H1 (cell line): ENCODE measurements around the gene INTS15. TPM values are rescaled to one million over a fixed set of nuclear protein-coding genes. Genes with fewer than 3 reads are reported as not detected.

Experiments used
- CTCF ChIA-PET: fragments of 300-600 bp; sonication (Branson Sonifier 250); formaldehyde crosslinking; loops from one replicate; lab custom pipeline; 2021; ENCODE audit not compliant: partially characterized antibody; lab: Charles Lee
- POLR2A ChIA-PET: fragments of 300-600 bp; sonication (Branson Sonifier 250); formaldehyde crosslinking; loops from one replicate; lab custom pipeline; 2021; ENCODE audit warnings: inconsistent platforms; ENCODE audit not compliant: partially characterized antibody; lab: Charles Lee
- DNase-seq, 2 experiments: peaks; one replicate each; pipeline versions ENCODE4 v3.0.0 to v3.0.0-alpha.2; 2010 to 2022; ENCODE audit warnings: low spot score in 2 of 2, low read depth in 1 of 2, mixed read lengths in 1 of 2
- FAIRE-seq: peaks from 2 replicates; lab custom pipeline; 2011; peaks lifted over from hg19 to GRCh38; lab: Jason Lieb, UNC
- H2AFZ ChIP-seq: 2 replicates; pipeline ENCODE4 v1.8.1; 2012; ENCODE audit warnings: low read length, inconsistent platforms
- H2AK5ac ChIP-seq: 2 replicates; pipeline ENCODE4 v1.6.1; 2013; ENCODE audit warnings: low read depth, low read length
- H2BK120ac ChIP-seq: replicated peaks from 2 replicates; pipeline ENCODE3; 2013; ENCODE audit warnings: low read depth, low read length, inconsistent platforms
- H2BK12ac ChIP-seq: 2 replicates; pipeline ENCODE4 v1.6.1; 2013; ENCODE audit warnings: low read depth, low read length
- H2BK15ac ChIP-seq: 2 replicates; pipeline ENCODE4 v1.6.1; 2013; ENCODE audit warnings: low read length
- H2BK20ac ChIP-seq: 2 replicates; pipeline ENCODE4 v1.6.1; 2013; ENCODE audit warnings: low read length
- H2BK5ac ChIP-seq: 2 replicates; pipeline ENCODE4 v1.6.1; 2013; ENCODE audit warnings: low read depth, low read length
- H3K14ac ChIP-seq: 2 replicates; pipeline ENCODE4 v1.6.1; 2013; ENCODE audit warnings: inconsistent platforms; ENCODE audit not compliant: insufficient read length
- H3K18ac ChIP-seq: 2 replicates; pipeline ENCODE4 v1.6.1; 2013; ENCODE audit warnings: low read length; ENCODE audit errors: extremely low read depth
- H3K23ac ChIP-seq: 2 replicates; pipeline ENCODE4 v1.6.1; 2013; ENCODE audit warnings: inconsistent platforms; ENCODE audit not compliant: insufficient read length
- H3K23me2 ChIP-seq: 2 replicates; pipeline ENCODE4 v1.6.1; 2013; ENCODE audit warnings: low read depth, low read length
- H3K27ac ChIP-seq: 2 replicates; pipeline ENCODE4 v1.6.1; 2011; ENCODE audit warnings: low read depth, low read length, inconsistent platforms
- H3K27me3 ChIP-seq, 4 experiments: replicated peaks in 1 of 4; 1 replicate in 1 of 4; 2 replicates in 3 of 4; pipeline versions ENCODE4 v1.6.1 to v1.8.1; 2011 to 2013; ENCODE audit warnings: low read length in 3 of 4, mild to moderate bottlenecking in 3 of 4, inconsistent platforms in 2 of 4, mixed read lengths in 2 of 4, moderate library complexity in 1 of 4; ENCODE audit not compliant: control insufficient read depth in 3 of 4, insufficient read depth in 3 of 4; ENCODE audit errors: extremely low read depth in 1 of 4
- H3K36me3 ChIP-seq, 4 experiments: 2 replicates each; pipeline versions ENCODE4 v1.6.1 to v1.8.1; 2011 to 2013; ENCODE audit warnings: mild to moderate bottlenecking in 4 of 4, low read length in 3 of 4, moderate library complexity in 2 of 4, control low read depth in 1 of 4, inconsistent platforms in 1 of 4; ENCODE audit not compliant: insufficient read depth in 4 of 4, control insufficient read depth in 2 of 4
- H3K4ac ChIP-seq: replicated peaks from 2 replicates; pipeline ENCODE3; 2013; ENCODE audit warnings: low read length, low read depth, mixed read lengths, inconsistent platforms; ENCODE audit not compliant: insufficient read length
- H3K4me1 ChIP-seq, 4 experiments: replicated peaks in 1 of 4; 1 replicate in 1 of 4; 2 replicates in 3 of 4; pipeline versions ENCODE4 v1.6.1 to v1.8.1; 2011 to 2013; ENCODE audit warnings: low read length in 3 of 4, inconsistent platforms in 2 of 4, mixed read lengths in 1 of 4; ENCODE audit not compliant: insufficient read depth in 4 of 4, control insufficient read depth in 3 of 4
- H3K4me2 ChIP-seq, 2 experiments: 2 replicates each; pipeline versions ENCODE4 v1.6.1 to v1.8.1; 2011 to 2013; ENCODE audit warnings: low read depth in 2 of 2, low read length in 2 of 2, control low read depth in 1 of 2, inconsistent platforms in 1 of 2, mild to moderate bottlenecking in 1 of 2; ENCODE audit not compliant: insufficient read depth in 1 of 2
- H3K4me3 ChIP-seq, 4 experiments: fragments of 200-600, 300-600 bp in 1 of 4; sonication (generic), shearing (Covaris generic), sonication (Bioruptor Twin) in 1 of 4; 2 replicates each; pipeline versions ENCODE4 v1.5.1 to v1.8.1; 2011 to 2016; ENCODE audit warnings: low read length in 4 of 4, low read depth in 3 of 4, control low read depth in 2 of 4, inconsistent platforms in 2 of 4, mild to moderate bottlenecking in 2 of 4, mixed read lengths in 1 of 4, moderate library complexity in 1 of 4; ENCODE audit not compliant: insufficient read depth in 2 of 4; ENCODE audit errors: extremely low read depth in 1 of 4
- H3K56ac ChIP-seq: replicated peaks from 2 replicates; pipeline ENCODE3; 2013; ENCODE audit warnings: low read depth, mild to moderate bottlenecking, mixed read lengths, low read length, inconsistent platforms; ENCODE audit not compliant: insufficient read length
- H3K79me1 ChIP-seq: 2 replicates; pipeline ENCODE4 v1.6.1; 2013; ENCODE audit warnings: low read depth, low read length, control low read depth
- H3K79me2 ChIP-seq, 2 experiments: 2 replicates each; pipeline versions ENCODE4 v1.6.1 to v1.8.1; 2012 to 2013; ENCODE audit warnings: low read length in 2 of 2, mild to moderate bottlenecking in 2 of 2, inconsistent platforms in 1 of 2; ENCODE audit not compliant: insufficient read depth in 2 of 2, control insufficient read depth in 1 of 2
- H3K9ac ChIP-seq, 4 experiments: replicated peaks in 1 of 4; 1 replicate in 1 of 4; 2 replicates in 3 of 4; pipeline versions ENCODE4 v1.6.1 to v1.8.1; 2011 to 2013; ENCODE audit warnings: low read depth in 3 of 4, low read length in 3 of 4, control low read depth in 2 of 4, mild to moderate bottlenecking in 2 of 4, moderate library complexity in 2 of 4, inconsistent platforms in 1 of 4; ENCODE audit errors: extremely low read depth in 1 of 4
- H3K9me3 ChIP-seq, 2 experiments: 2 replicates each; pipeline versions ENCODE4 v1.6.1 to v1.8.1; 2012 to 2013; ENCODE audit warnings: mild to moderate bottlenecking in 2 of 2, moderate library complexity in 2 of 2, control low read depth in 1 of 2, inconsistent platforms in 1 of 2, low read depth in 1 of 2, low read length in 1 of 2, mixed read lengths in 1 of 2; ENCODE audit not compliant: insufficient read depth in 2 of 2
- H4K20me1 ChIP-seq, 2 experiments: replicated peaks in 1 of 2; 2 replicates each; pipeline versions ENCODE3 to v1.8.1; 2011 to 2013; ENCODE audit warnings: inconsistent platforms in 2 of 2, low read length in 2 of 2, mild to moderate bottlenecking in 1 of 2; ENCODE audit not compliant: insufficient read depth in 2 of 2, control insufficient read depth in 1 of 2
- H4K5ac ChIP-seq: 2 replicates; pipeline ENCODE4 v1.6.1; 2013; ENCODE audit warnings: low read length, low read depth, mixed read lengths, inconsistent platforms; ENCODE audit not compliant: insufficient read length
- H4K8ac ChIP-seq: 2 replicates; pipeline ENCODE4 v1.8.0; 2013; ENCODE audit warnings: mild to moderate bottlenecking, moderate library complexity, low read length, inconsistent platforms; ENCODE audit not compliant: insufficient read depth; ENCODE audit errors: extremely low read depth
- H4K91ac ChIP-seq: replicated peaks from 2 replicates; pipeline ENCODE3; 2013; ENCODE audit warnings: low read length, mixed read lengths, inconsistent platforms; ENCODE audit not compliant: insufficient read length
- SIRT6 ChIP-seq: IDR thresholded peaks from one replicate; pipeline ENCODE4 v1.7.1; 2012; ENCODE audit warnings: low read length, inconsistent platforms
- WGBS, 2 experiments: shearing (Covaris generic) in 1 of 2; methylation state at CpG; one replicate each; pipeline versions ENCODE4 v1.1.6 to v1.1.7; 2013 to 2015; ENCODE audit warnings: low lambda C conversion rate in 2 of 2, mixed read lengths in 2 of 2, inconsistent platforms in 1 of 2, low coverage in 1 of 2, missing lambda C conversion rate in 1 of 2; ENCODE audit not compliant: insufficient replicate concordance in 2 of 2, insufficient coverage in 1 of 2, insufficient read length in 1 of 2; ENCODE audit errors: extremely low coverage in 1 of 2, missing lambda C conversion rate in 1 of 2; 5-methylcytosine and 5-hydroxymethylcytosine counted together
- polyA plus RNA-seq, 7 experiments: library from polyadenylated mRNA; depleted of rRNA in 3 of 7; stranded (reverse) in 5 of 7; unstranded in 2 of 7; fragments of >200 nt in 5 of 7; fragments of 200-250 nt in 2 of 7; gene quantifications; 1 replicate in 5 of 7; 2 replicates in 1 of 7; 4 replicates in 1 of 7; pipeline versions ENCODE4 v1.2.1 to v1.2.3, GENCODE V29; 2011 to 2013; ENCODE audit warnings: missing spikeins in 2 of 7, mixed read lengths in 2 of 7
- total RNA-seq: library from RNA; stranded (reverse); fragmentation: NEBNext Ultra II Directional; extraction: Animal tissue kit (Norgen Biotek cat#: 25700); gene quantifications from 2 replicates; pipeline ENCODE4 v1.2.1, GENCODE V29; 2021

The INTS15 gene
- total and polyA plus RNA-seq, 2 of the 8 experiments (the other 6 are each of a cell fraction or from before 2014, with no cell fraction given) = 23.0 to 25.7 TPM

DNA sequence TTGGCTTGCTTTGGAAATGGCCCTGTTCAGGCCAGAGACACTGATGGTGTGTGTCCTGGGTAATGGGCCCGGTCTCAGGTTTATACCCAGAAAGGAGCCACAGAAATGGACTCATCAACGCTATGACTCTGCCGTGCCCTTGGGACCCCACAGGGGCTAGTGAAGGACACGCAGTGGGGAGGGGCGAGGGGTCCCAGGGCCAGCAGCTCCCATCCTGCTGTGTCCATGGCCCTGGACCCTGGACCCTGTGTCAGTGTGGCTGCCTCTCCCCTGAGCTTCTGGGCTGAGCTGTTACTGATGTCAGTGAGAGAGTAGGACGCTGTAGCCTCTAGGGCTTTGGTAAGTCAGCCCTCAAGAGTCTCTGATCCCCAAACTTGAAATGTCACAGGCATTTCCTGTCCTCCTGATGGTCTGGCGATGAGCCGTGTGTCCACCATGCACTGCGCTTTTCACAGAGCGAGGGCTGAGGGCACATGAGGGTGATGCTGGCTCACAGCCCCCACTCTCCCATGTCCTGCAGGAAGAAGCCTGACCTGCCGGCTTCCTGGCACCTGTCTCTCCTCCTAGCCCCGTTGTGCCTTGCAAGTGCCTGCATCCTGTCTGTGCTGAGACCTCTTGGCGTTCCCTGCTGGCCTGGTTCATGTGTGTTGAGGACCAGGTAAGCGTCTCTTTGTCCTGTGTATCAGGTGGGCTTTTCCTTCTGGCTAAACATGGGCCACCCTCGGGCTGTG lies 51.6 kb downstream of the INTS15 start:
- Histone ChIP-seq H3K9me3 (no peaks in the 10 kb centered on the region), H2BK20ac (no peak overlapping the region), H3K18ac (no peak overlapping the region), H2BK15ac (no peak overlapping the region), H3K23ac (no peak overlapping the region), H2BK120ac (no peak overlapping the region), H3K14ac (no peak overlapping the region), H4K91ac (no peak overlapping the region), H3K79me1 (peaks cover 5% of the 10 kb centered on the region; the same call in 1 of the 2 replicates), H3K4me3 (no peak overlapping the region), H3K4me2 (no peak overlapping the region), H3K4ac (no peak overlapping the region), H4K8ac (no peak overlapping the region), H3K79me2 (no peaks in the 10 kb centered on the region), H4K5ac (no peak overlapping the region), H2BK5ac (no peak overlapping the region), H2AFZ (no peak overlapping the region), H3K23me2 (no peaks in the 10 kb centered on the region; the same call in 1 of the 2 replicates), H3K36me3 (peaks cover 0 to 10% (median 3%) of the 10 kb centered on the region in 4 experiments; a peak in 4 of 8 replicates), H3K9ac (no peak overlapping the region), H3K56ac (no peak overlapping the region), H3K27ac (no peak overlapping the region), H3K27me3 (no peaks in the 10 kb centered on the region), H3K4me1 (peaks cover 0 to 7% (median under 1%) of the 10 kb centered on the region in 4 experiments; a peak in 3 of 7 replicates), H4K20me1 (peaks cover 0 to 7% of the 10 kb centered on the region in 2 experiments), H2BK12ac (no peak overlapping the region), H2AK5ac (no peak overlapping the region)
- FAIRE-seq (no peak), DNase-seq (no peak)
- 88% methylated on average over 15 of the region's 15 CpGs; no CpG with 5 or more reads in 1 of the 2 experiments for WGBS, 2 experiments
- POLR2A ChIA-PET = interaction anchor here (1.5 kb wide), 1 partner anchor 88 kb away, joined by 4 read pairs; no protein-coding TSS in a partner anchor
- CTCF ChIA-PET = interaction anchor here (0.6 to 1.4 kb wide), 3 partner anchors 9 to 275 kb away, joined by 3 to 4 read pairs (median 3); no protein-coding TSS in a partner anchor
- TF ChIP-seq SIRT6 = no peak
